ENCODE data around the gene TIAM2.

TIAM2 gene

DNA sequence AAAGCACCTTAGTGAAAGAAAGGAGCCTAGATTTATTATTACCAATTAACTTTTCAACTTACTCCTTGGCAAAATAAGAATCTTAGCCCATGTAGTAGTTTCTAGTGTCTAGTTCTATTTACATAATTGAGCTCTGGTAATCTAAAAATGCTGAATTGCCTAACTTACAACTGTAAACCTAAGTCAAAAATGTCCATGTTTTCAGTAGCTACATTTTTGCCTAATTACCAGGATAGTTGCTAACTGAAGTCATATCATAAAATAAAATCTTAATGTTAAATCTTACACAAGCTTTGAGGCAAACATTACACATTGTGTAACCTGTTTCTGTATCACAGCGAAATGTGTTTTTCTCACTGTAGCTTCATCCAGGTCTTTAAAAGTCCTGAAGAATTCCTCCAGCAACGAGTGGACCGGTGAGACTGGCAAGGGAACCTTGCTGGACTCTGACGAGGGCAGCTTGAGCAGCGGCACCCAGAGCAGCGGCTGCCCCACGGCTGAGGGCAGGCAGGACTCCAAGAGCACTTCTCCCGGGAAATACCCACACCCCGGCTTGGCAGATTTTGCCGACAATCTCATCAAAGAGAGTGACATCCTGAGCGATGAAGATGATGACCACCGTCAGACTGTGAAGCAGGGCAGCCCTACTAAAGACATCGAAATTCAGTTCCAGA is 261.1 kb downstream of the TIAM2 start:
- TF ChIP-seq, protein P1, sequence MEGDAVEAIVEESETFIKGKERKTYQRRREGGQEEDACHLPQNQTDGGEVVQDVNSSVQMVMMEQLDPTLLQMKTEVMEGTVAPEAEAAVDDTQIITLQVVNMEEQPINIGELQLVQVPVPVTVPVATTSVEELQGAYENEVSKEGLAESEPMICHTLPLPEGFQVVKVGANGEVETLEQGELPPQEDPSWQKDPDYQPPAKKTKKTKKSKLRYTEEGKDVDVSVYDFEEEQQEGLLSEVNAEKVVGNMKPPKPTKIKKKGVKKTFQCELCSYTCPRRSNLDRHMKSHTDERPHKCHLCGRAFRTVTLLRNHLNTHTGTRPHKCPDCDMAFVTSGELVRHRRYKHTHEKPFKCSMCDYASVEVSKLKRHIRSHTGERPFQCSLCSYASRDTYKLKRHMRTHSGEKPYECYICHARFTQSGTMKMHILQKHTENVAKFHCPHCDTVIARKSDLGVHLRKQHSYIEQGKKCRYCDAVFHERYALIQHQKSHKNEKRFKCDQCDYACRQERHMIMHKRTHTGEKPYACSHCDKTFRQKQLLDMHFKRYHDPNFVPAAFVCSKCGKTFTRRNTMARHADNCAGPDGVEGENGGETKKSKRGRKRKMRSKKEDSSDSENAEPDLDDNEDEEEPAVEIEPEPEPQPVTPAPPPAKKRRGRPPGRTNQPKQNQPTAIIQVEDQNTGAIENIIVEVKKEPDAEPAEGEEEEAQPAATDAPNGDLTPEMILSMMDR (IDR thresholded peaks at IDR 0.05; ENCODE audit: low read depth, low read length), result no peak
- in situ Hi-C loops (cut with HindIII; ENCODE audit: low sequenced_read_pairs), result no loop called here
- no peak for DNase-seq (ENCODE audit: low read depth, low spot score)
- H3K4me3 ChIP-seq (ENCODE audit: low read depth, low read length), result no peak overlapping the region

DNA sequence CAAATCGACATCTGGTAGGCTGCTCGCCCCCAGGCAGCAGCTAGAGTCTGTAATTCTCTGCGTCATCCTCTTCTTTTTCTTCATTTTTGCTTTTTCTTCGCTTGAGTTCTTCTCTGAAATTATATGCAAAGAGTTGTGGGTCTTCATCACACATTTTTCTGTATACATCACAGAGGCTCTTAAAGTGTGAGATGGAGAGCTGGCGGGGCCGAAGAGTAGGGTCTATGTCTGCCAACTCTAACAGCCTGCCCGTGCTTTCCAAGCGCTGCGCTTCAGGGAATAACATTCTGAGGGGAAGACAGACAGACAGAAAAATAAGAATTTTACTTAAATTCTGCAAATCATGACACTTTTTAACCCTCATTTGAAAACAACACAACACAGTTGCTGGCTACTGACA is 262.7 kb downstream of the TIAM2 start:
- H3K4me3 ChIP-seq (ENCODE audit: low read depth, low read length), result no peak overlapping the region
- in situ Hi-C loops (cut with HindIII; ENCODE audit: low sequenced_read_pairs), result no loop called here
- TF ChIP-seq, protein P1 (IDR thresholded peaks at IDR 0.05; ENCODE audit: low read depth, low read length), result no peak
- DNase-seq (ENCODE audit: low read depth, low spot score), result no peak

DNA sequence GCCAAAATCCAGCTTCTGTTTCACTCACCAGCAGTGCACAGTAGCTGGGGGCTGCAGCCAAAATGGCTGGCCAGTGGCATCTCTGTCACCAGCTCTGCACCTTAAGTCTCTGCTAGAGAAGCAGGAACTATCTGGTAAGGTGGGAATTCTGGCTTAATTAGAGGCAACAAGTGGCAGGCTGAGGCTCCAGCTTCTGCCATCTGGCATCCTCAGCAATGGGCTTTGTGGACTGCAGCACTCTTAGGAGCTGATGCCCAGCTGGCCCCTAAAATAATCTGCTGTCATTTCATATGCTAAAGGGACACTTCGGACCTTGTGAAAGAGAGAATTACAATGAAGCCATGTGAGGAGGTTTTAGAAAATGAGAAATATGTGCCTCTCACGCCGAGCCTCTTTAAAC is 264.1 kb downstream of the TIAM2 start:
- H3K4me3 ChIP-seq (ENCODE audit: low read depth, low read length), result no peak overlapping the region
- TF ChIP-seq, protein P1 (IDR thresholded peaks at IDR 0.05; ENCODE audit: low read depth, low read length), result no peak
- in situ Hi-C loops (cut with HindIII; ENCODE audit: low sequenced_read_pairs), result no loop called here
- DNase-seq (ENCODE audit: low read depth, low spot score), result no peak

DNA sequence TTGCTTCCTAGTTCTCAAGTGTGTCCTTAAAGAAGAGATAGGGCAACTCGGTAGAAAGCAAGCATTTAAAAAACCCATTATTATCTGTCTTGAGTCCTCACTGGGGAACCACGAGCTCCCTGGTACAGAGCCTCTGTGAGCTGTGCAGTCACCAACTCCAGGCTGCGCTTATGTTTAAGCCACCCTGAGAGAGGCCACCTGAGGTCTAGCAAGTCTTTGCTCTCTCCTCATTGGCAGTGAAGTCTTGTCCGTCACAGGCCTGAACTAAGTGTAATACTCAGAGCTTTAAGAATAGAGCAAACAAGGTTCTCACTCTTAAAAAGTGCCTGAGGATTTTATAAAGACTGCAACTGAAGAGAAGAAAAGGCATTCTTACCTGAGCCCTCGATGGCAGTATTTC is 264.8 kb downstream of the TIAM2 start:
- in situ Hi-C loops (cut with HindIII; ENCODE audit: low sequenced_read_pairs), result no loop called here
- H3K4me3 ChIP-seq (ENCODE audit: low read depth, low read length), result no peak overlapping the region
- DNase-seq (ENCODE audit: low read depth, low spot score), result no peak
- TF ChIP-seq, protein P1 (IDR thresholded peaks at IDR 0.05; ENCODE audit: low read depth, low read length), result no peak

DNA sequence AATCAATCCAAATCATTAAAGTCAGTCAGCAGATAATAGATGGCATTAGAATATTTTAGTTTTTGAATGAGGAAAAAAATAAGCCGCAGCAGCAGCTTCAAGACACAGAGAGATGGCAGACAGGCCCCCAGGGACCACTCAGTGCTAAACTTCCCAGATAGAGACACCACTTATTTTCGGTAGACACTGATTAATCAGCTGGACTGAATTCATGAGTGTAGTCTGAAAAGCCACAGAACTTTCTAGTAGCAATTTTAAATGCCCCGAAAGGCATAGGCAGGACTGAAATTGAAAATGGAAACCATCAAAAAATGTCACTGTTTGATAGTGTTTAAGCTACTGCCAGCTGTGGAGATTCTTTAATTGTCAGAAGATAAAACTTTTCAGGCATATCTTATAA is 265.6 kb downstream of the TIAM2 start:
- in situ Hi-C loops (cut with HindIII; ENCODE audit: low sequenced_read_pairs), result no loop called here
- no peak overlapping the region for H3K4me3 ChIP-seq (ENCODE audit: low read depth, low read length)
- no peak for DNase-seq (ENCODE audit: low read depth, low spot score)
- TF ChIP-seq, protein P1 (IDR thresholded peaks at IDR 0.05; ENCODE audit: low read depth, low read length), result no peak

- H3K4me3 ChIP-seq (ENCODE audit: low read depth, low read length), result no peak overlapping the region
- in situ Hi-C loops (cut with HindIII; ENCODE audit: low sequenced_read_pairs), result no loop called here
- DNase-seq (ENCODE audit: low read depth, low spot score), result no peak
- TF ChIP-seq, protein P1 (IDR thresholded peaks at IDR 0.05; ENCODE audit: low read depth, low read length), result peak; percentile 17
These were observed 266.2 kb downstream of the TIAM2 start for GRCh38 chr6:155261111-155261900.
